ENCODE results near the gene SLC4A3.

The SLC4A3 gene

GRCh38 chr2:219612577-219613286 is 14.7 kb upstream of the SLC4A3 start:
- DNase-seq = no peak

GRCh38 chr2:219613461-219614070 is 13.9 kb upstream of the SLC4A3 start:
- no peak for DNase-seq

GRCh38 chr2:219614076-219614860 is 13.2 kb upstream of the SLC4A3 start:
- no peak for DNase-seq

- DNase-seq = no peak
Measured at GRCh38 chr2:219615036-219615435, 12.4 kb upstream of the SLC4A3 start.

- DNase-seq = no peak
Measured at GRCh38 chr2:219615894-219616293, 11.5 kb upstream of the SLC4A3 start.

GRCh38 chr2:219616550-219616949 is 10.9 kb upstream of the SLC4A3 start:
- no peak for DNase-seq

GRCh38 chr2:219618733-219619122 is 8.7 kb upstream of the SLC4A3 start:
- DNase-seq = no peak

GRCh38 chr2:219619235-219619634 is 8.2 kb upstream of the SLC4A3 start:
- no peak for DNase-seq

GRCh38 chr2:219620546-219620945 is 6.9 kb upstream of the SLC4A3 start:
- no peak for DNase-seq

GRCh38 chr2:219621935-219622334 is 5.5 kb upstream of the SLC4A3 start:
- DNase-seq = no peak

- no peak for DNase-seq
Measured at GRCh38 chr2:219622472-219622871, 5.0 kb upstream of the SLC4A3 start.

GRCh38 chr2:219624565-219624964 is 2.9 kb upstream of the SLC4A3 start:
- DNase-seq = no peak

GRCh38 chr2:219625179-219625578 is 2.3 kb upstream of the SLC4A3 start:
- no peak for DNase-seq

- no peak for DNase-seq
Measured at GRCh38 chr2:219626540-219626939, 890 bp upstream of the SLC4A3 start.

GRCh38 chr2:219628235-219628985 is 980 bp downstream of the SLC4A3 start:
- DNase-seq = no peak

- DNase-seq = no peak
Measured at GRCh38 chr2:219628986-219629901, 1.8 kb downstream of the SLC4A3 start.

- DNase-seq = no peak
Measured at GRCh38 chr2:219629976-219630695, 2.7 kb downstream of the SLC4A3 start.

GRCh38 chr2:219630770-219631405 is 3.5 kb downstream of the SLC4A3 start:
- no peak for DNase-seq

- no peak for DNase-seq
Measured at GRCh38 chr2:219631406-219631891, 4.0 kb downstream of the SLC4A3 start.

- DNase-seq = no peak
Measured at GRCh38 chr2:219631904-219632759, 4.7 kb downstream of the SLC4A3 start.
